CD8-positive, alpha-beta memory T cell (primary cell): ENCODE data around the gene ZCCHC14. TPM values are rescaled to one million over a fixed set of nuclear protein-coding genes. Genes with fewer than 3 reads are reported as not detected.
"Not testable (repeated sequence)": the region's sequence is repeated elsewhere in the genome, so short reads cannot be mapped to it uniquely, and the experiment has no call there.

Experiments
- CTCF ChIA-PET: fragments of 350-600 bp; sonication (Branson Sonifier 250); formaldehyde crosslinking; loops from one replicate; lab custom pipeline; 2021; ENCODE audit warnings: antibody characterized with exemption; lab: Charles Lee
- POLR2A ChIA-PET: fragments of 350-600 bp; sonication (Branson Sonifier 250); formaldehyde crosslinking; loops from one replicate; lab custom pipeline; 2021; ENCODE audit warnings: antibody characterized with exemption; lab: Charles Lee
- DNase-seq, 5 donors: peaks; one replicate each; pipeline versions ENCODE4 v3.0.0 to v3.0.0-alpha.2; 2020 to 2022; ENCODE audit warnings: mixed read lengths in 1 of 5
- H3K27ac ChIP-seq: one replicate; pipeline ENCODE4 v1.7.0; 2013; ENCODE audit warnings: low read depth, mild to moderate bottlenecking, low read length, moderate library complexity
- H3K27me3 ChIP-seq: 2 replicates; pipeline ENCODE4 v1.7.0; 2013; ENCODE audit warnings: low read length, mild to moderate bottlenecking; ENCODE audit not compliant: insufficient read depth, poor library complexity, severe bottlenecking
- H3K36me3 ChIP-seq: 2 replicates; pipeline ENCODE4 v1.7.0; 2013; ENCODE audit warnings: mild to moderate bottlenecking, low read length, moderate library complexity; ENCODE audit not compliant: insufficient read depth
- H3K4me1 ChIP-seq: 2 replicates; pipeline ENCODE4 v1.7.0; 2013; ENCODE audit warnings: mild to moderate bottlenecking, low read length, moderate library complexity; ENCODE audit not compliant: insufficient read depth
- H3K4me3 ChIP-seq: 2 replicates; pipeline ENCODE4 v1.7.0; 2013; ENCODE audit warnings: mild to moderate bottlenecking, low read length
- H3K9me3 ChIP-seq: 2 replicates; pipeline ENCODE4 v1.7.0; 2013; ENCODE audit warnings: mild to moderate bottlenecking, low read length
- H3K27ac Mint-ChIP-seq, 8 donors: one replicate each; pipeline ENCODE4 v1.8.0; 2020 to 2021; ENCODE audit warnings: mixed read lengths in 8 of 8, mild to moderate bottlenecking in 6 of 8, inconsistent platforms in 3 of 8, moderate library complexity in 3 of 8
- H3K27me3 Mint-ChIP-seq, 2 donors: one replicate each; pipeline ENCODE4 v1.8.0; 2020 to 2021; ENCODE audit warnings: mixed read lengths in 2 of 2, mild to moderate bottlenecking in 1 of 2, moderate library complexity in 1 of 2
- H3K36me3 Mint-ChIP-seq, 3 donors: one replicate each; pipeline ENCODE4 v1.8.0; 2020 to 2021; ENCODE audit warnings: mixed read lengths in 3 of 3, inconsistent platforms in 1 of 3, mild to moderate bottlenecking in 1 of 3
- H3K4me1 Mint-ChIP-seq, 3 donors: one replicate each; pipeline ENCODE4 v1.8.0; 2020 to 2021; ENCODE audit warnings: mixed read lengths in 3 of 3, inconsistent platforms in 1 of 3, mild to moderate bottlenecking in 1 of 3
- H3K4me3 Mint-ChIP-seq, 7 donors: one replicate each; pipeline ENCODE4 v1.8.0; 2020 to 2021; ENCODE audit warnings: mixed read lengths in 7 of 7, mild to moderate bottlenecking in 6 of 7, moderate library complexity in 4 of 7, inconsistent platforms in 2 of 7
- H3K9me3 Mint-ChIP-seq, 5 donors: one replicate each; pipeline ENCODE4 v1.8.0; 2020 to 2022; ENCODE audit warnings: mixed read lengths in 5 of 5, mild to moderate bottlenecking in 3 of 5, moderate library complexity in 2 of 5, inconsistent platforms in 1 of 5
- polyA plus RNA-seq: library from polyadenylated mRNA; unstranded; fragments of 300-500 nt; fragmentation: Illumina TruSeq; gene quantifications from one replicate; pipeline ENCODE4 v1.2.3, GENCODE V29; 2021
- total RNA-seq, 2 experiments: library from RNA; stranded (reverse); gene quantifications; one replicate each; pipeline ENCODE4 v1.2.3, GENCODE V29; 2021

ZCCHC14 gene
- total and polyA plus RNA-seq, 3 experiments from 2014 or later: 0.77 to 6.2 (median 6.1) TPM

DNA sequence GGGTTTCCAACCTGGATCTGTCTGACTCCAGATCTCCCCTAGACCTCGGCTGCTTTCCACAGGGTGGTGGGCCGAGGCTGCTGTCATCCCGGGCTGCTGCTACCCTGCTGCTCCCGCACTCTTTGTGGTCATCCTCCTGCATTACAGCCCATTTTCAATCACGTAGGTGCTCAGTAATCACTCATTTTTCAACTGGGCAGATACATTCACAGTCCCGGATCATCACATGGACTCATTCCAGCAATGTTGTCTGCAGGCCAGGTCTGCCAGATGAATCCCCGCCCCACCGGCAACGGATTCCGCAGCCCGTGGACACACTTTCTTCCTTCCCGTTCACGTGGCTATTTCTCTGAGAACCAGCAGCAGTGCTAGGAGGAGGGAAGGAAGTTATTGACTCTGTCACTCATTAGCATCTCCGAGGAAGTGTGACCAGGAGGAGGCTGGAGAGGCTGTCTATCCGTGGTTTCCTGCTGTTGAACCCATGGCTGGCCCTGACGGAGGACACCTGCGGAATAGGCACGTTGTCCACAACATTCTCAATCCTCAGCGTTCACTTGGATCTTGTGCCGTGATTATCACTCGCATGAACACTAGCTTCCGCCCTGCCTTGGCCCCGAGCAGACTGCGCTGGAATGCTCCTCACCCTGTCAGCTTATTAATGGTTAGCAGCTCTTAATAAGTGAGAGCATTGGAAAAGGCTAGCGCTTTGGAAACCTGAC is 14.7 kb upstream of the ZCCHC14 start:
- Histone ChIP-seq H3K9me3 (no peaks in the 10 kb centered on the region), H3K36me3 (no peaks in the 10 kb centered on the region), H3K4me1 (no peaks in the 10 kb centered on the region), H3K27ac (no peak overlapping the region), H3K27me3 (no peaks in the 10 kb centered on the region), H3K4me3 (no peak overlapping the region)
- H3K36me3 Mint-ChIP-seq: peaks cover 0 to 6% (median 0%) of the 10 kb centered on the region in 3 donors
- H3K4me3 Mint-ChIP-seq: peak overlapping the region in 3 of 7 donors; percentile 5 to 11 (median 10)
- peaks cover 2 to 10% (median 9%) of the 10 kb centered on the region in 3 donors for H3K4me1 Mint-ChIP-seq
- DNase-seq: no peak
- CTCF ChIA-PET: no interaction called here
- POLR2A ChIA-PET: no interaction called here
- H3K27ac Mint-ChIP-seq: peak overlapping the region in 2 of 8 donors; percentile 9 to 36
- H3K27me3 Mint-ChIP-seq: peaks cover 3 to 28% of the 10 kb centered on the region in 2 donors
- no peaks in the 10 kb centered on the region for H3K9me3 Mint-ChIP-seq

DNA sequence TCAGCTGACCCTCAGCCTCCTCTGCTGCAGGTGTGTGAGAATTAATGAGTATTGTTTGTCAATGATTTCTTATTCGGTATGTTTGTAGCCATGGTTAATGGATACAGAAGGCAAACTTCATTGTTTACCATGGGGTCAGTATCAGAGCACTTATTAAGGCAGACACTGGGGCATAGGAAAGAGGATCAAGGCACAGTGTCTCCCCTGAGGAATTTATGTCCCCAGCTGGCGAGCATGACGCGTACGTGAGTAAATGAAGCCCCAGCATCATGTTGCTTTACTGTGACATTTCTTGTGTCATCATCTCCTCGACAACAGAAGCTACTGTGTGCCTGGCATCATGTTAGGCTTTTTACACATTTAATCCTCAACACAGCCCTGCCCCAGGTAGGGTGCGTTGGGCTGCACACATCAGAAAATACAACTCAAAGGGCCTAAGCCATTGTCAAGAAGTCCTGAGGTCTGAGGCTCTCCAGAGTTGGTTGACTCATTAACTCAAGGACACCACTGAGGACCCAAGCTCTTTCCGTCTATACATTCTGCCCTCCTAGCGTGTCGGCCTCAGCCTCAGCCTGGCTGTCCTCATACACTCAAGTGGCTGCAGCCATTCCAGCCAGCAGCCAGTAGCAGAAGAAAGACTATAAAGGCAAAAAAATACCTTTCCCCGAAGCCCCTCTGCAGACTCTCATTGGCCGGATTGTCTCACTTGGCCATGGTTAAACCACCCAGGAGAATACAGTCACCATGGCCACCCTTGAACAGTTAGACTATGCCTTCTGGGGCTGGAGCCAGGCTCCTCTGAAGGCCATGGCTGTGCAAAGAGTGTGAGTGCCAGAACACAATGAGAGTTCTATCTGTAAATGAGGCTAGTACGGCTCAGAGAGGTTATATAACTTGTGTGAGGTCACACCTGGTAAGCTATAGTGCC is 13.9 kb upstream of the ZCCHC14 start:
- Histone ChIP-seq H3K27me3 (no peaks in the 10 kb centered on the region), H3K9me3 (no peaks in the 10 kb centered on the region), H3K4me3 (no peak overlapping the region), H3K27ac (no peak overlapping the region), H3K36me3 (no peaks in the 10 kb centered on the region), H3K4me1 (no peaks in the 10 kb centered on the region)
- peaks cover 0 to 4% (median 0%) of the 10 kb centered on the region in 3 donors for H3K36me3 Mint-ChIP-seq
- DNase-seq: no peak
- H3K27ac Mint-ChIP-seq: no peak overlapping the region
- ChIA-PET CTCF (no interaction called here), POLR2A (interaction anchor here (0.7 kb wide), 1 partner anchor 76 kb away, joined by 3 read pairs; no protein-coding TSS in a partner anchor)
- H3K9me3 Mint-ChIP-seq: no peaks in the 10 kb centered on the region
- H3K4me3 Mint-ChIP-seq: no peak overlapping the region
- H3K4me1 Mint-ChIP-seq: peaks cover 2 to 10% (median 9%) of the 10 kb centered on the region in 3 donors
- H3K27me3 Mint-ChIP-seq: peaks cover 3 to 26% of the 10 kb centered on the region in 2 donors

DNA sequence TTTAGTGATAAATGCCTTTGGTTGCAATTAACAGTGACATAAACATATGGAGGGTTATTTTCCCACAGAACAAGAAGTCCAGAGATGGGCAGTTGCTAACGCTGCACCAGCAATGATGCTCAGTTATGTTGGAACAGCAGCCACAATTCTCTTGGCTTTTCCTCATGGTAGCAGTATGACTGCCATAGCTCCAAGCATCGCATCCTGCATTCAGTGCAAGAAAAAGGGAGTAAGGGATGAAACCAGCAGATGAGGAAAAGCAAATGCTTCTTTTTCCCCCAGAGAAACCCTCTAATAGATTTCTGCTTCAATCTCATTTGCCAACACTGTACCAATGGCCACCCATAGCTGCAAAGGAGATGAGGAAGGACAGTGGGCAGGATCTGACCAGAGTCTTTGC is 13.0 kb upstream of the ZCCHC14 start:
- Mint-ChIP-seq H3K4me3 (no peak overlapping the region), H3K4me1 (peaks cover 2 to 10% (median 9%) of the 10 kb centered on the region in 3 donors), H3K9me3 (no peaks in the 10 kb centered on the region), H3K27ac (no peak overlapping the region), H3K36me3 (no peaks in the 10 kb centered on the region), H3K27me3 (peaks cover 5 to 22% of the 10 kb centered on the region in 2 donors)
- POLR2A ChIA-PET: no interaction called here
- Histone ChIP-seq H3K27me3 (no peaks in the 10 kb centered on the region), H3K36me3 (no peaks in the 10 kb centered on the region), H3K27ac (no peak overlapping the region), H3K9me3 (no peaks in the 10 kb centered on the region), H3K4me3 (no peak overlapping the region), H3K4me1 (no peaks in the 10 kb centered on the region)
- no peak for DNase-seq
- CTCF ChIA-PET: no interaction called here

DNA sequence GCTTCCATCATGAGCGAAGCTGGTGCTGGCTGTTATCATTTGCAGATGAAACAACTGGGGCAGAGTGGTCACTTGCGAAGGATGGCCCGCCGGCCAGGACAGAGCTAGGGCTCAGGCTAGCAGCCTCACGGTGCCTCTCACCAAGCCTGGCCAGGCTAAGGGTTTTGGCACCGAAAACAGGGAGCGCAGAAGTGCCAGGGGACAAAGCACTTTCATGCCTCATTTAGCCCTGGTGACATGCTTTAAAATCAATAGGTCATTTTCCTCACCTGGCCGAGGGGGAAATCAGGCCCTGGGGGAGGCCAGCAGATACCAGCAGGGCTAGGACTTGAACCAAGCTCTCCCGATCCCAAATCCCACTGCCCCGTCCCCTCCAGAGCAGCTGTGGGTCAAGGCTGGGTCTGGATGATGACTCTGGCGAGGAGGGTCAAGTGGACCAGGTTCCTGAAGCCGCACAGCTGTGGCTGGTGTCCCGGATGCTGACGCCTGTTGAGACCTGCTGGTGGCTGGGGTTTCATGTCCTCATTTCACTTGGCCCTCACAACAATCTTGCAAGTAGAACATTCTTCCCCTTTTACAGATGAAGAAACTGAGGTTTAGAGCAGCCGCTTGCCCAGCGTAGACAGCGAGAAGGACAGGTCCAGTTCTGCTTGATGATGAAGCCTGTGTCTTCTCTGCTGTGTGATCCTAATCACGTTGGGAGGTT is 10.6 kb upstream of the ZCCHC14 start:
- H3K27me3 ChIP-seq, H3K4me3 Mint-ChIP-seq, DNase-seq, CTCF ChIA-PET, H3K36me3 ChIP-seq, H3K9me3 Mint-ChIP-seq, POLR2A ChIA-PET, H3K9me3 ChIP-seq, H3K4me1 ChIP-seq, H3K4me3 ChIP-seq, H3K27ac ChIP-seq, H3K36me3 Mint-ChIP-seq: not testable (repeated sequence)
- peak overlapping the region in 1 of 8 donors; percentile 5 for H3K27ac Mint-ChIP-seq
- H3K27me3 Mint-ChIP-seq: peaks cover 5 to 14% of the 10 kb centered on the region in 2 donors
- H3K4me1 Mint-ChIP-seq: peaks cover 5 to 12% (median 12%) of the 10 kb centered on the region in 3 donors

DNA sequence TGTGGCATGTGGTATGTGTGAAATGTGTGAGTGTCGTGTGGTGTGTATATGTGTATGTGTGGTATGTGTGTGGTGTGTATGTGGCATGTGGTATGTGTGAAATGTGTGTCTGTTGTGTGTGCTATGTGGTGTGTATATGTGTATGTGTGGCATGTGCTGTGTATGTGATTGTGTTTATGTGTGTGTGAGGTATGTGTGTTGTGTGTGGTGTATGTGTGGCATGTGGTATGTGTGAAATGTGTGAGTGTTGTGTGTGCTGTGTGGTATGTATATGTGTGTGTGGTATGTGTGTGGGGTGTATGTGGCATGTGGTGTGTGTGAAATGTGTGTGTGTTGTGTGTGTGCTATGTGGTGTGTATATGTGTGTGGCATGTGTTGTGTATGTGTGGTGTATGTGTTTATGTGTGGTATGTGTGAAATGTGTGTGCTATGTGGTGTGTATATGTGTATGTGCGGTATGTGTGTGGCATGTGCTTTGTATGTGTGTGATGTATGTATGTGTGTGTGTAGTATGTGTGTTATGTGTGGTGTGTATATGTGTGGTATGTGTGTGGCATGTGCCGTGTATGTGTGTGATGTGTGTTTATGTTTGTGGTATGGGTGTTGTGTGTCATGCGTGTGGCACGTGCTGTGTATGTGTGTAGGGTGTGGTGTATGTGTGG is 9.6 kb upstream of the ZCCHC14 start:
- H3K27ac Mint-ChIP-seq: no peak overlapping the region
- H3K27ac ChIP-seq: no peak overlapping the region
- no peaks in the 10 kb centered on the region for H3K36me3 Mint-ChIP-seq
- H3K36me3 ChIP-seq: no peaks in the 10 kb centered on the region
- CTCF ChIA-PET: no interaction called here
- no peaks in the 10 kb centered on the region for H3K9me3 Mint-ChIP-seq
- peaks cover 7 to 11% (median 10%) of the 10 kb centered on the region in 3 donors for H3K4me1 Mint-ChIP-seq
- peaks cover 5 to 8% of the 10 kb centered on the region in 2 donors for H3K27me3 Mint-ChIP-seq
- H3K9me3 ChIP-seq: no peaks in the 10 kb centered on the region
- H3K4me3 ChIP-seq: no peak overlapping the region
- DNase-seq: no peak
- no peaks in the 10 kb centered on the region for H3K4me1 ChIP-seq
- POLR2A ChIA-PET: no interaction called here
- H3K27me3 ChIP-seq: no peaks in the 10 kb centered on the region
- H3K4me3 Mint-ChIP-seq: no peak overlapping the region

DNA sequence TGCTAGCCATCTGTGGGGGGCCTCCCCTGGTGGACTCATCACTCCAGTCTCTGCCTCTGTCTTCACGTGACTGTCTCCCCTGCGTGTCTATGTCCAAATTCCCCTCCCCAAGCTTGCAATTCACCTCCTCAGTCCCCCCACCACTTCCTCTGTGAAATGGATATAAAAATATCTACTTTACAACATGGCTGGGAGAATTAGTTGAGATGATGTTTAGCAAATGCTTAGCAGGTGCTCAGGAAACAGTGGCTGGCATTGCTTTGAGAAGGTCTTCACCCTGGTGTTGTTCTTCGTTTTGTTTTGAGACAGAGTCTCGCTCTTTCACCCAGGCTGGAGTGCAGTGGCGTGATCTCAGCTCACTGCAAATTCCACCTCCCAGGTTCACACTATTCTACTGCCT is 8.3 kb upstream of the ZCCHC14 start:
- H3K27ac Mint-ChIP-seq: peak overlapping the region in 2 of 8 donors; percentile 33 to 36

DNA sequence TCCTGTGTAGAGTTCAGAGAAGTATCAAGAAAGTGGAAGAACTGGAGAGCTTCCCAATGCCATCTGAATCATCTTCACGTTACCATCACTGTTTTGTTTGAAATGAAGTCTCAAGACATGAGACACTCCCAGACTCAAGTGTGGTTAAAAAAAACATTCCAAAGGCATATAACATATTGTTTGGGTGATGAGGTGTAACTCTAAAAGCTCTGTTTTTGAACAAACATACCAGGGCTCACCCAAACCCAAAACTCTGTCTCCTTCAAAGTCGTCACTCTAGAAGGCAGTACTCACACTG is 6.3 kb upstream of the ZCCHC14 start:
- Mint-ChIP-seq H3K27me3 (peaks cover 0 to 1% of the 10 kb centered on the region in 2 donors), H3K4me1 (peaks cover 30 to 37% (median 31%) of the 10 kb centered on the region in 3 donors), H3K27ac (no peak overlapping the region), H3K4me3 (peak overlapping the region in 1 of 7 donors; percentile 22), H3K9me3 (no peaks in the 10 kb centered on the region), H3K36me3 (no peaks in the 10 kb centered on the region)
- no peak for DNase-seq
- Histone ChIP-seq H3K4me1 (peaks cover 13% of the 10 kb centered on the region), H3K27me3 (no peaks in the 10 kb centered on the region), H3K36me3 (no peaks in the 10 kb centered on the region), H3K9me3 (no peaks in the 10 kb centered on the region), H3K4me3 (no peak overlapping the region), H3K27ac (no peak overlapping the region)
- CTCF ChIA-PET: no interaction called here
- POLR2A ChIA-PET: no interaction called here

More for the DNA sequence above, 8.3 kb upstream of the ZCCHC14 start:
- no peak for DNase-seq
- Mint-ChIP-seq H3K36me3 (no peaks in the 10 kb centered on the region), H3K4me3 (no peak overlapping the region), H3K4me1 (peaks cover 17 to 21% (median 20%) of the 10 kb centered on the region in 3 donors), H3K27me3 (peaks cover 3 to 4% of the 10 kb centered on the region in 2 donors), H3K9me3 (no peaks in the 10 kb centered on the region)
- H3K9me3 ChIP-seq: no peaks in the 10 kb centered on the region
- H3K4me1 ChIP-seq: peaks cover 10% of the 10 kb centered on the region
- no peaks in the 10 kb centered on the region for H3K27me3 ChIP-seq
- no peak overlapping the region for H3K27ac ChIP-seq
- CTCF ChIA-PET: no interaction called here
- POLR2A ChIA-PET: no interaction called here
- no peaks in the 10 kb centered on the region for H3K36me3 ChIP-seq
- H3K4me3 ChIP-seq: no peak overlapping the region
